GM19193 (cell line): Measurements from ENCODE around the gene RPS13.

Experiments used
- POLR2A ChIP-seq: IDR thresholded peaks from 4 replicates; pipeline ENCODE4 v1.6.1; 2011; ENCODE audit not compliant: insufficient read depth, insufficient read length; ENCODE audit errors: extremely low read depth

RPS13 gene

DNA sequence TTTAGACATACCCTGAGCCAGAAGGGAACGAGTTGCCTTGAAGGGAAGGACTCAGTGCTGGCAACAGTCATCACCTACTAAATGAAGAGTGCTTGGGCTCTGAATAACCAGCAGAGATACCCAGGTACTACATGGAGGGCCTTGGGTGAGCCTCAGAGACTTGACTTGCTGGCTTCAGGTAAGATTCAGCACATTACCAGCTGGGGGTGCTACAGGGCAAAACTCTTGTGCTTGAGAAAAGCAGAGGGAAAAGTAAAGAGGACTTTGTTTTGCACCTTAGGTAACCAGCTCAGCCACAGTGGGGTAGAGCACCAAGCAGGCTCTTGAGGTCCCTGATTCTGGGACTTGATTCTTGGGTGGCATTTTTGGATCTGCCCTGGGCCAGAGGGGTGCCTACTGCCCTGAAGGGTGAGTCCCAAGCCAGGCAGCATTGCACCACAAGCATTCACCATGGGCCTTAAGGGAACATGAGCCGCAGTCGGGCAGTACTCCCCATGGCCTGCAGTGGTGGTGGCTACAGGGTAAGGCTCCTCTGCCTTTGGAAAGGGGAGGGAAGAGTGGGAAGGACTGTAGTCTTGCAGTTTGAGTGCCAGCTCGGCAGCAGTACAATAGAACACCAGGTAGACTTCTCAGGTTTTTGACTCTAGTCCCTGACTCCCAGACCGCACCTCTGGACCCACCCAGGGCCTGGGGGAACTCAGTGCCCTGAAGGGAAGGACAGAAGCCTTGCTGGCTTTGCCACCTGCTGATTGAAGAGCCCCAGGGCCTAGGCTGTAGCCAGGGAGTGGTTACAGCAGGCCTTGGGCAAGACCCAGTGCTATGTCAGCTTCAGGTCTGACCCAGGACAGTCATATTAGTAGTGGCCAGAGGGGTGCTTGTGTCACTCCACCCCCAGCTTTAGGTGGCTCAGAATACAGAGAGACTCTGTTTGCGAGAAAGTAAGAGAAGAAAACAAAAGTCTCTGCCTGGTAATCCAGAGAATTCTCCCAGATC lies 40.5 kb downstream of the RPS13 start:
- TF ChIP-seq POLR2A: no peak

GRCh38 chr11:17026487-17027082 lies 50.9 kb downstream of the RPS13 start:
- no peak for TF ChIP-seq POLR2A

DNA sequence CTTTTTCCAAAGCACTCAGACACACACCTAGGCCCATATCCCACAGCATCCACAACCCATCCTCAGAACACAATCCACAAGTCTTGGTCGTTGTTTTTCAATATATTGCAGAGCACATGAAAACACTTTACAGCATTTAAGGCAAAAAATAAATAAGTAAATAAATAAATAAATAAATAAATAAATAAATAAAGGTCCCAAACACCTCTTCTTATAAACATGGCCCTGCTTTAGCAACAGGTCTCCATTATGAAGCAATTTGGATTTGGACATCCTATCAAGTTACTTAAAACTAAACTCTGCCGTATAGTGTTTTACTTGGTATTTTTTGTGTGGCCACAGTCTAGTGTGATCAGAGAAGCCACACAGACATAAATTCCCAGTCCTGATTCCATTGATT lies 52.5 kb downstream of the RPS13 start:
- TF ChIP-seq POLR2A: no peak
